HCT116 (cell line): ENCODE measurements around the gene TMEM178A. TPM values are rescaled to one million over a fixed set of nuclear protein-coding genes. Genes with fewer than 3 reads are reported as not detected.
"Not testable (repeated sequence)": the region's sequence is repeated elsewhere in the genome, so short reads cannot be mapped to it uniquely, and the experiment has no call there.

ENCODE experiments used
- ATAC-seq: fragments of 200-7000 bp; cut with Tn5 transposase; 2 replicates; pipeline ENCODE4 v1.9.1; 2020; ENCODE audit warnings: mild to moderate bottlenecking, moderate library complexity
- BruUV-seq: library from RNA; stranded (reverse); fragments of 400-500 nt; replicated peaks from 2 replicates; lab custom pipeline; 2021; lab: Mats Ljungman, UMichigan
- CTCF ChIA-PET: fragments of 300-600 bp; sonication (Branson Sonifier 250); formaldehyde crosslinking; loops from one replicate; lab custom pipeline; 2021; ENCODE audit warnings: antibody characterized with exemption; lab: Charles Lee
- POLR2A ChIA-PET: fragments of 300-600, 350-600 bp; sonication (Branson Sonifier 250); formaldehyde crosslinking; loops from one replicate; lab custom pipeline; 2021; ENCODE audit warnings: antibody characterized with exemption; lab: Charles Lee
- RAD21 ChIA-PET, 2 experiments: fragments of 300-600 bp; sonication (Branson Sonifier 250); formaldehyde crosslinking; loops; one replicate each; lab custom pipeline; 2023; ENCODE audit warnings: low total read pairs in 2 of 2; ENCODE audit not compliant: uncharacterized antibody in 2 of 2, unreplicated experiment in 2 of 2, low non-redundant PET in 1 of 2; lab: Charles Lee
- DNase-seq: peaks from one replicate; pipeline ENCODE4 v3.0.0-alpha.2; 2010; ENCODE audit warnings: low read depth, low spot score
- H2AFZ ChIP-seq: fragments of 200-600 bp; shearing (Covaris generic), sonication (generic); 2 replicates; pipeline ENCODE4 v1.6.1; 2017; ENCODE audit warnings: low read depth, mixed run types, mixed read lengths, antibody characterized with exemption, low read length; ENCODE audit not compliant: poor library complexity, severe bottlenecking
- H3K27ac ChIP-seq: 2 replicates; pipeline ENCODE4 v1.5.1; 2012; ENCODE audit warnings: low read depth, low read length
- H3K27me3 ChIP-seq: fragments of 200-600 bp; sonication (generic); 2 replicates; pipeline ENCODE4 v1.6.1; 2016; ENCODE audit warnings: mixed run types, low read length, mixed read lengths; ENCODE audit not compliant: insufficient read depth
- H3K36me3 ChIP-seq, 2 experiments: fragments of 200-500 bp in 1 of 2; fragments of 200-600 bp in 1 of 2; sonication (Bioruptor generic) in 1 of 2; sonication (generic) in 1 of 2; 2 replicates each; pipeline versions ENCODE4 v1.5.1 to v1.6.1; 2014 to 2016; ENCODE audit warnings: low read length in 2 of 2, inconsistent platforms in 1 of 2, mixed read lengths in 1 of 2, mixed run types in 1 of 2; ENCODE audit not compliant: insufficient read depth in 2 of 2, control insufficient read depth in 1 of 2
- H3K4me1 ChIP-seq, 2 experiments: fragments of 200-600 bp in 1 of 2; sonication (generic) in 1 of 2; 2 replicates each; pipeline versions ENCODE4 v1.5.1 to v1.6.1; 2012 to 2017; ENCODE audit warnings: low read length in 2 of 2, inconsistent platforms in 1 of 2, mild to moderate bottlenecking in 1 of 2, mixed read lengths in 1 of 2, mixed run types in 1 of 2, moderate library complexity in 1 of 2; ENCODE audit not compliant: insufficient read depth in 2 of 2, control insufficient read depth in 1 of 2
- H3K4me2 ChIP-seq: fragments of 200-600 bp; sonication (generic); 2 replicates; pipeline ENCODE4 v1.6.1; 2017; ENCODE audit warnings: mixed run types, low read length, mixed read lengths
- H3K4me3 ChIP-seq, 2 experiments: fragments of 200-600 bp in 1 of 2; sonication (generic) in 1 of 2; replicated peaks in 1 of 2; 2 replicates each; pipeline ENCODE4 v1.5.1; 2011 to 2016; ENCODE audit warnings: low read length in 2 of 2, control low read depth in 1 of 2, low read depth in 1 of 2, mild to moderate bottlenecking in 1 of 2, mixed read lengths in 1 of 2, mixed run types in 1 of 2
- H3K79me2 ChIP-seq: fragments of 200-600 bp; sonication (generic); 2 replicates; pipeline ENCODE4 v1.6.1; 2017; ENCODE audit warnings: mild to moderate bottlenecking, mixed run types, low read length, moderate library complexity, mixed read lengths; ENCODE audit not compliant: insufficient read depth
- H3K9ac ChIP-seq: fragments of 200-600 bp; sonication (generic); 2 replicates; pipeline ENCODE4 v1.6.1; 2016; ENCODE audit warnings: low read length, mixed read lengths
- H3K9me2 ChIP-seq: fragments of 200-600 bp; sonication (generic), shearing (Covaris generic); 2 replicates; pipeline ENCODE4 v1.6.1; 2017; ENCODE audit warnings: mixed run types, mild to moderate bottlenecking, moderate library complexity; ENCODE audit not compliant: insufficient read depth
- H3K9me3 ChIP-seq, 2 experiments: fragments of 200-500 bp in 1 of 2; fragments of 200-600 bp in 1 of 2; sonication (Bioruptor generic) in 1 of 2; sonication (generic) in 1 of 2; 2 replicates each; pipeline ENCODE4 v1.6.1; 2014 to 2017; ENCODE audit warnings: low read length in 2 of 2, mixed read lengths in 2 of 2, inconsistent platforms in 1 of 2, low read depth in 1 of 2, mild to moderate bottlenecking in 1 of 2, mixed run types in 1 of 2, moderate library complexity in 1 of 2; ENCODE audit not compliant: control insufficient read depth in 1 of 2, insufficient read depth in 1 of 2
- H4K20me1 ChIP-seq: fragments of 200-600 bp; sonication (generic), shearing (Covaris generic); 2 replicates; pipeline ENCODE4 v1.6.1; 2017; ENCODE audit warnings: mixed run types, mild to moderate bottlenecking, moderate library complexity; ENCODE audit not compliant: insufficient read depth
- CBX3 ChIP-seq: IDR thresholded peaks from 2 replicates; pipeline ENCODE4 v1.6.1; 2012; ENCODE audit warnings: low read depth
- EGR1 ChIP-seq: IDR thresholded peaks from 2 replicates; pipeline ENCODE4 v1.6.1; 2012; ENCODE audit warnings: low read depth
- EZH2phosphoT487 ChIP-seq: fragments of 200-600 bp; IDR thresholded peaks from 2 replicates; pipeline ENCODE4 v1.6.1; 2018; ENCODE audit warnings: antibody characterized with exemption, borderline replicate concordance
- FOSL1 ChIP-seq: IDR thresholded peaks from 2 replicates; pipeline ENCODE4 v1.6.1; 2012; ENCODE audit warnings: low read depth
- MAX ChIP-seq: IDR thresholded peaks from 2 replicates; pipeline ENCODE4 v1.6.1; 2012
- RAD21 ChIP-seq: IDR thresholded peaks from 2 replicates; pipeline ENCODE4 v1.6.1; 2012; ENCODE audit warnings: low read depth, mild to moderate bottlenecking
- REST ChIP-seq: IDR thresholded peaks from 2 replicates; pipeline ENCODE4 v1.6.1; 2012; ENCODE audit warnings: low read depth
- SP1 ChIP-seq: IDR thresholded peaks from 2 replicates; pipeline ENCODE4 v1.6.1; 2012; ENCODE audit warnings: low read depth
- SRF ChIP-seq: IDR thresholded peaks from 2 replicates; pipeline ENCODE4 v1.6.1; 2012; ENCODE audit warnings: low read depth
- ZBTB33 ChIP-seq: IDR thresholded peaks from 2 replicates; pipeline ENCODE4 v1.6.1; 2011; ENCODE audit warnings: mild to moderate bottlenecking, low read length, moderate library complexity; ENCODE audit not compliant: insufficient replicate concordance; ENCODE audit errors: extremely low read depth
- intact Hi-C: fragments of 100-400 bp; cut with micrococcal nuclease; formaldehyde crosslinking; loops from 2 replicates; pipeline ENCODE4 v1.10.0; 2022
- total RNA-seq: library from RNA; stranded (reverse); gene quantifications from one replicate; pipeline ENCODE4 v1.2.1, GENCODE V29; 2021; ENCODE audit not compliant: unreplicated experiment

Gene TMEM178A
- total RNA-seq, 1 experiment from 2014 or later, result 1.3 TPM

GRCh38 chr2:39625927-39626270, 39.8 kb upstream of the TMEM178A start (continued):
- no peak for TF ChIP-seq ZBTB33
- no peak for TF ChIP-seq EZH2phosphoT487

- H3K4me1 ChIP-seq, intact Hi-C loops, ATAC-seq, H4K20me1 ChIP-seq, DNase-seq, H3K9me2 ChIP-seq, H3K27ac ChIP-seq, RAD21 ChIA-PET, POLR2A ChIA-PET, H3K4me3 ChIP-seq, H3K27me3 ChIP-seq, BruUV-seq, H2AFZ ChIP-seq, H3K4me2 ChIP-seq, H3K36me3 ChIP-seq, CTCF ChIA-PET, H3K79me2 ChIP-seq, H3K9ac ChIP-seq, H3K9me3 ChIP-seq: not testable (repeated sequence)
Measured at GRCh38 chr2:39628346-39628745, 37.4 kb upstream of the TMEM178A start.

GRCh38 chr2:39629646-39630045, 36.1 kb upstream of the TMEM178A start:
- intact Hi-C loops, result no loop called here
- Histone ChIP-seq H3K36me3 (no peaks in the 10 kb centered on the region), H2AFZ (no peak overlapping the region), H3K79me2 (no peaks in the 10 kb centered on the region), H4K20me1 (no peaks in the 10 kb centered on the region), H3K4me3 (no peak overlapping the region), H3K9ac (no peak overlapping the region), H3K4me1 (no peaks in the 10 kb centered on the region), H3K4me2 (no peak overlapping the region), H3K9me2 (no peaks in the 10 kb centered on the region), H3K27ac (no peak overlapping the region), H3K27me3 (no peaks in the 10 kb centered on the region)
- DNase-seq, result no peak
- BruUV-seq, result no TSS peak
- ChIA-PET POLR2A (no interaction called here), RAD21 (no interaction called here)
- no peak for TF ChIP-seq EGR1
- no peak for TF ChIP-seq SRF
- no peak for TF ChIP-seq MAX
- TF ChIP-seq REST, result no peak
- TF ChIP-seq RAD21, result no peak
- no peak for TF ChIP-seq FOSL1
- no peak for TF ChIP-seq SP1
- TF ChIP-seq CBX3, result no peak
- TF ChIP-seq, all 23 proteins: peak for 0
- CTCF ChIA-PET, result no interaction called here
- H3K9me3 ChIP-seq, result no peaks in the 10 kb centered on the region
- ATAC-seq, result no peak
